ENCODE measurements around the gene EDEM1.

DNA sequence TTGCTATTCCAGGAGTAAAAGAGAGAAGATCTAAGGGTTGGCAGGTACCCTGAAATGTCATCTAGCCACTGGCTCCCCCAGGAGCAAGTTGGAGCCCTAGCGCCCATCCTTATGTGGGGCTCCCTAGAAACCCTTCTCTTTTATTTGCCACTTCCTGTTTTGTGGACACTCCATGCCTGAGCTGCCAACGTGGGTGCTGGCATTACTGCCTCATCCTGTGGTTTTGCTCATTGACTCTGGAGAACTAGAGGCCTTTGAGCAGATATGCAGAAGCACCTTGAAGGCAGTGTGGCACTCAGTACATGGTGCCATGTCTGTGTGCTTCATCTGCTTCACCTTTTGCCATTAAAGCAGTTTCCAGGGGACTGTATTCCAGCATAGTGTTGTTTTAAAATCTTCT lies 8.1 kb downstream of the EDEM1 start:
- TF ChIP-seq, protein P1, sequence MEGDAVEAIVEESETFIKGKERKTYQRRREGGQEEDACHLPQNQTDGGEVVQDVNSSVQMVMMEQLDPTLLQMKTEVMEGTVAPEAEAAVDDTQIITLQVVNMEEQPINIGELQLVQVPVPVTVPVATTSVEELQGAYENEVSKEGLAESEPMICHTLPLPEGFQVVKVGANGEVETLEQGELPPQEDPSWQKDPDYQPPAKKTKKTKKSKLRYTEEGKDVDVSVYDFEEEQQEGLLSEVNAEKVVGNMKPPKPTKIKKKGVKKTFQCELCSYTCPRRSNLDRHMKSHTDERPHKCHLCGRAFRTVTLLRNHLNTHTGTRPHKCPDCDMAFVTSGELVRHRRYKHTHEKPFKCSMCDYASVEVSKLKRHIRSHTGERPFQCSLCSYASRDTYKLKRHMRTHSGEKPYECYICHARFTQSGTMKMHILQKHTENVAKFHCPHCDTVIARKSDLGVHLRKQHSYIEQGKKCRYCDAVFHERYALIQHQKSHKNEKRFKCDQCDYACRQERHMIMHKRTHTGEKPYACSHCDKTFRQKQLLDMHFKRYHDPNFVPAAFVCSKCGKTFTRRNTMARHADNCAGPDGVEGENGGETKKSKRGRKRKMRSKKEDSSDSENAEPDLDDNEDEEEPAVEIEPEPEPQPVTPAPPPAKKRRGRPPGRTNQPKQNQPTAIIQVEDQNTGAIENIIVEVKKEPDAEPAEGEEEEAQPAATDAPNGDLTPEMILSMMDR (IDR thresholded peaks at IDR 0.05) = no peak
- TF ChIP-seq POLR2A (IDR thresholded peaks at IDR 0.05) = no peak

Data from testis (tissue), 2 donors.